HepG2 (cell line): ENCODE measurements around the gene KRT12. TPM values are rescaled to one million over a fixed set of nuclear protein-coding genes. Genes with fewer than 3 reads are reported as not detected.

Experiments
- SETDB1 ChIP-seq: sonication (generic); formaldehyde crosslinking; IDR thresholded peaks from 2 replicates; pipeline ENCODE4 v1.5.1; 2020; ENCODE audit warnings: missing genetic modification reagents, mild to moderate bottlenecking, borderline replicate concordance
- ZBTB2 ChIP-seq: sonication (generic); formaldehyde crosslinking; IDR thresholded peaks from 2 replicates; pipeline ENCODE4 v1.8.0; 2022; ENCODE audit warnings: low read depth, missing genetic modification reagents
- ZNF569 ChIP-seq: sonication (generic); formaldehyde crosslinking; IDR thresholded peaks from 2 replicates; pipeline ENCODE4 v1.5.0; 2020; ENCODE audit warnings: mild to moderate bottlenecking, missing genetic modification reagents, moderate library complexity, borderline replicate concordance
- ZNF597 ChIP-seq: sonication (generic); formaldehyde crosslinking; IDR thresholded peaks from 2 replicates; pipeline ENCODE4 v1.5.0; 2020; ENCODE audit warnings: missing genetic modification reagents
- ZNF598 ChIP-seq: sonication (generic); formaldehyde crosslinking; IDR thresholded peaks from 2 replicates; pipeline ENCODE4 v1.5.1; 2020; ENCODE audit warnings: mild to moderate bottlenecking, missing genetic modification reagents, borderline replicate concordance
- ZNF780A ChIP-seq: sonication (generic); formaldehyde crosslinking; IDR thresholded peaks from 2 replicates; pipeline ENCODE4 v1.8.0; 2022; ENCODE audit warnings: mild to moderate bottlenecking, missing genetic modification reagents, moderate library complexity
- polyA plus RNA-seq, 8 experiments: library from polyadenylated mRNA; depleted of rRNA in 3 of 8; stranded (reverse) in 7 of 8; unstranded in 1 of 8; fragments of >200 nt; fragmentation: Illumina TruSeq in 4 of 8; extraction: Trizol in 4 of 8; gene quantifications; 2 replicates each; pipeline versions ENCODE4 v1.2.1 to v1.2.3, GENCODE V29; 2011 to 2016; ENCODE audit warnings: low read depth in 4 of 8, missing spikeins in 1 of 8, mixed read lengths in 1 of 8; ENCODE audit not compliant: insufficient read depth in 1 of 8
- total RNA-seq, 5 experiments: library from RNA; depleted of rRNA; stranded (reverse); fragments of >200 nt; fragmentation: Illumina TruSeq; extraction: Trizol; gene quantifications; 2 replicates each; pipeline ENCODE4 v1.2.3, GENCODE V29; 2016; ENCODE audit warnings: low read depth in 1 of 5
- TF ChIP-seq, protein P1 (sequence below): sonication (generic); formaldehyde crosslinking; IDR thresholded peaks from 2 replicates; pipeline ENCODE4 v1.4.0; 2020; ENCODE audit warnings: missing genetic modification reagents, borderline replicate concordance
- TF ChIP-seq, protein P2 (sequence below), 2 experiments: fragments of 450-650 bp in 1 of 2; sonication (generic) in 1 of 2; formaldehyde crosslinking; IDR thresholded peaks; 2 replicates each; pipeline versions ENCODE4 v1.5.0 to v1.8.0; 2020 to 2022; ENCODE audit warnings: mild to moderate bottlenecking in 1 of 2, missing genetic modification reagents in 1 of 2
- TF ChIP-seq, protein P3 (sequence below): IDR thresholded peaks from 2 replicates; pipeline ENCODE4 v1.6.1; 2016; ENCODE audit warnings: low read depth
- TF ChIP-seq, protein P4 (sequence below): IDR thresholded peaks from 2 replicates; pipeline ENCODE4 v1.6.1; 2018; ENCODE audit warnings: missing genetic modification reagents, mild to moderate bottlenecking, missing compliant biosample characterization
- TF ChIP-seq, protein P5 (sequence below), 2 experiments: sonication (generic) in 1 of 2; formaldehyde crosslinking in 1 of 2; IDR thresholded peaks; 2 replicates each; pipeline versions ENCODE4 v1.4.0 to v1.6.1; 2018 to 2020; ENCODE audit warnings: missing genetic modification reagents in 2 of 2, borderline replicate concordance in 1 of 2, low read depth in 1 of 2, mild to moderate bottlenecking in 1 of 2, missing biosample characterization in 1 of 2
- TF ChIP-seq, protein P6 (sequence below): sonication (generic); formaldehyde crosslinking; IDR thresholded peaks from 2 replicates; pipeline ENCODE4 v1.5.0; 2020; ENCODE audit warnings: mild to moderate bottlenecking, missing genetic modification reagents, moderate library complexity

The KRT12 gene
- total and polyA plus RNA-seq, 2 of the 13 experiments (the other 11 are each of a cell fraction or from before 2014, with no cell fraction given) = 0.07 to 0.09 TPM

DNA sequence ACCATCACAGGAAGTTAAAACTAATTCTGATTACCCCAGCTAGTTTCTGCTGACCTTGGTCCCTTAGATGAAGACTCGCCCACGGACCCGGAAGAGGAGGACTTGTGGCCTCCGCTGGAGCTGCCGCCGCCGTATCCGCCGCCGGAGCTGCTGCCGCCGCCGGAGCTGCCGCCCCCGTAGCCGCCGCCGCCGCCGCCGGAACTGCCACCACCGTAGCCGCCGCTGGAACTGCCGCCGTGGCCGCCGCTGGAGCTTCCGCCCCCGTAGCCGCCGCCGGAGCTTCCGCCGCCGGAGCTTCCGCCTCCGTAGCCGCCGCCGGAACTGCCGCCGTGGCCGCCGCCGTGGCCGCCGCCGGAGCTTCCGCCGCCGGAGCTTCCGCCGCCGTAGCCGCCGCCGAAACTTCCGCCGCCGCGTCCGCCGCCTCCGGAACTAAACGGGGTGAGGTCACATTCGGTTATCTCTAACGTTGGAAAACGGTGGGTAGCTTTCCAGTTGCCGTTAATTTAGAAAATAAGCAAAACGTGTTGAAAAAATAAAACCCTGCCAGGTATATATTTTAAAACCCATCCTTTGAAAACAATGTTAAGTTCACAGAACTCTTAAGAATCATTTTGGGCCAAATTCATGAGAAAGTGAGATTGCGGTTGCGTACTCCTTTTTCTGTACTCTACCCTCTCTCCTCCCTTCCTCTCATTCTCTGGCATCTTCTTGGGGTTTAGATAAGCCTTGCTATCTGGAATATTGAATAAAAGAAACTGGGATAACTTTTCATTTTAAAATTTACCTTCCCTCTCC is 48.1 kb downstream of the KRT12 start (continued):
- TF ChIP-seq, protein P1, sequence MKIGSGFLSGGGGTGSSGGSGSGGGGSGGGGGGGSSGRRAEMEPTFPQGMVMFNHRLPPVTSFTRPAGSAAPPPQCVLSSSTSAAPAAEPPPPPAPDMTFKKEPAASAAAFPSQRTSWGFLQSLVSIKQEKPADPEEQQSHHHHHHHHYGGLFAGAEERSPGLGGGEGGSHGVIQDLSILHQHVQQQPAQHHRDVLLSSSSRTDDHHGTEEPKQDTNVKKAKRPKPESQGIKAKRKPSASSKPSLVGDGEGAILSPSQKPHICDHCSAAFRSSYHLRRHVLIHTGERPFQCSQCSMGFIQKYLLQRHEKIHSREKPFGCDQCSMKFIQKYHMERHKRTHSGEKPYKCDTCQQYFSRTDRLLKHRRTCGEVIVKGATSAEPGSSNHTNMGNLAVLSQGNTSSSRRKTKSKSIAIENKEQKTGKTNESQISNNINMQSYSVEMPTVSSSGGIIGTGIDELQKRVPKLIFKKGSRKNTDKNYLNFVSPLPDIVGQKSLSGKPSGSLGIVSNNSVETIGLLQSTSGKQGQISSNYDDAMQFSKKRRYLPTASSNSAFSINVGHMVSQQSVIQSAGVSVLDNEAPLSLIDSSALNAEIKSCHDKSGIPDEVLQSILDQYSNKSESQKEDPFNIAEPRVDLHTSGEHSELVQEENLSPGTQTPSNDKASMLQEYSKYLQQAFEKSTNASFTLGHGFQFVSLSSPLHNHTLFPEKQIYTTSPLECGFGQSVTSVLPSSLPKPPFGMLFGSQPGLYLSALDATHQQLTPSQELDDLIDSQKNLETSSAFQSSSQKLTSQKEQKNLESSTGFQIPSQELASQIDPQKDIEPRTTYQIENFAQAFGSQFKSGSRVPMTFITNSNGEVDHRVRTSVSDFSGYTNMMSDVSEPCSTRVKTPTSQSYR = no peak
- no peak for TF ChIP-seq ZNF598 (CRISPR knock-in tag)
- TF ChIP-seq, protein P2, sequence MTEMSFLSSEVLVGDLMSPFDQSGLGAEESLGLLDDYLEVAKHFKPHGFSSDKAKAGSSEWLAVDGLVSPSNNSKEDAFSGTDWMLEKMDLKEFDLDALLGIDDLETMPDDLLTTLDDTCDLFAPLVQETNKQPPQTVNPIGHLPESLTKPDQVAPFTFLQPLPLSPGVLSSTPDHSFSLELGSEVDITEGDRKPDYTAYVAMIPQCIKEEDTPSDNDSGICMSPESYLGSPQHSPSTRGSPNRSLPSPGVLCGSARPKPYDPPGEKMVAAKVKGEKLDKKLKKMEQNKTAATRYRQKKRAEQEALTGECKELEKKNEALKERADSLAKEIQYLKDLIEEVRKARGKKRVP (CRISPR knock-in tag; IDR thresholded peaks at IDR 0.05) = no peak
- no peak for TF ChIP-seq ZNF569 (CRISPR knock-in tag)
- no peak for TF ChIP-seq SETDB1 (CRISPR knock-in tag)
- TF ChIP-seq ZBTB2 (CRISPR knock-in tag) = peak; percentile 99
- TF ChIP-seq ZNF597 = no peak
- TF ChIP-seq, protein P3, sequence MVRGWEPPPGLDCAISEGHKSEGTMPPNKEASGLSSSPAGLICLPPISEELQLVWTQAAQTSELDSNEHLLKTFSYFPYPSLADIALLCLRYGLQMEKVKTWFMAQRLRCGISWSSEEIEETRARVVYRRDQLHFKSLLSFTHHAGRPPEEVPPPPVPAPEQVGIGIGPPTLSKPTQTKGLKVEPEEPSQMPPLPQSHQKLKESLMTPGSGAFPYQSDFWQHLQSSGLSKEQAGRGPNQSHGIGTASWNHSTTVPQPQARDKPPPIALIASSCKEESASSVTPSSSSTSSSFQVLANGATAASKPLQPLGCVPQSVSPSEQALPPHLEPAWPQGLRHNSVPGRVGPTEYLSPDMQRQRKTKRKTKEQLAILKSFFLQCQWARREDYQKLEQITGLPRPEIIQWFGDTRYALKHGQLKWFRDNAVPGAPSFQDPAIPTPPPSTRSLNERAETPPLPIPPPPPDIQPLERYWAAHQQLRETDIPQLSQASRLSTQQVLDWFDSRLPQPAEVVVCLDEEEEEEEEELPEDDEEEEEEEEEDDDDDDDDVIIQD (CRISPR knock-in tag) = no peak
- TF ChIP-seq, protein P4, sequence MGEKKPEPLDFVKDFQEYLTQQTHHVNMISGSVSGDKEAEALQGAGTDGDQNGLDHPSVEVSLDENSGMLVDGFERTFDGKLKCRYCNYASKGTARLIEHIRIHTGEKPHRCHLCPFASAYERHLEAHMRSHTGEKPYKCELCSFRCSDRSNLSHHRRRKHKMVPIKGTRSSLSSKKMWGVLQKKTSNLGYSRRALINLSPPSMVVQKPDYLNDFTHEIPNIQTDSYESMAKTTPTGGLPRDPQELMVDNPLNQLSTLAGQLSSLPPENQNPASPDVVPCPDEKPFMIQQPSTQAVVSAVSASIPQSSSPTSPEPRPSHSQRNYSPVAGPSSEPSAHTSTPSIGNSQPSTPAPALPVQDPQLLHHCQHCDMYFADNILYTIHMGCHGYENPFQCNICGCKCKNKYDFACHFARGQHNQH (CRISPR knock-in tag) = no peak; the same call in 1 of the 2 replicates
- TF ChIP-seq, protein P5, sequence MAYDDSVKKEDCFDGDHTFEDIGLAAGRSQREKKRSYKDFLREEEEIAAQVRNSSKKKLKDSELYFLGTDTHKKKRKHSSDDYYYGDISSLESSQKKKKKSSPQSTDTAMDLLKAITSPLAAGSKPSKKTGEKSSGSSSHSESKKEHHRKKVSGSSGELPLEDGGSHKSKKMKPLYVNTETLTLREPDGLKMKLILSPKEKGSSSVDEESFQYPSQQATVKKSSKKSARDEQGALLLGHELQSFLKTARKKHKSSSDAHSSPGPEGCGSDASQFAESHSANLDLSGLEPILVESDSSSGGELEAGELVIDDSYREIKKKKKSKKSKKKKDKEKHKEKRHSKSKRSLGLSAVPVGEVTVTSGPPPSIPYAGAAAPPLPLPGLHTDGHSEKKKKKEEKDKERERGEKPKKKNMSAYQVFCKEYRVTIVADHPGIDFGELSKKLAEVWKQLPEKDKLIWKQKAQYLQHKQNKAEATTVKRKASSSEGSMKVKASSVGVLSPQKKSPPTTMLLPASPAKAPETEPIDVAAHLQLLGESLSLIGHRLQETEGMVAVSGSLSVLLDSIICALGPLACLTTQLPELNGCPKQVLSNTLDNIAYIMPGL (CRISPR knock-in tag; IDR thresholded peaks at IDR 0.05; ENCODE audit: borderline replicate concordance in 1 of 2, low read depth in 1 of 2) = no peak
- TF ChIP-seq, protein P6, sequence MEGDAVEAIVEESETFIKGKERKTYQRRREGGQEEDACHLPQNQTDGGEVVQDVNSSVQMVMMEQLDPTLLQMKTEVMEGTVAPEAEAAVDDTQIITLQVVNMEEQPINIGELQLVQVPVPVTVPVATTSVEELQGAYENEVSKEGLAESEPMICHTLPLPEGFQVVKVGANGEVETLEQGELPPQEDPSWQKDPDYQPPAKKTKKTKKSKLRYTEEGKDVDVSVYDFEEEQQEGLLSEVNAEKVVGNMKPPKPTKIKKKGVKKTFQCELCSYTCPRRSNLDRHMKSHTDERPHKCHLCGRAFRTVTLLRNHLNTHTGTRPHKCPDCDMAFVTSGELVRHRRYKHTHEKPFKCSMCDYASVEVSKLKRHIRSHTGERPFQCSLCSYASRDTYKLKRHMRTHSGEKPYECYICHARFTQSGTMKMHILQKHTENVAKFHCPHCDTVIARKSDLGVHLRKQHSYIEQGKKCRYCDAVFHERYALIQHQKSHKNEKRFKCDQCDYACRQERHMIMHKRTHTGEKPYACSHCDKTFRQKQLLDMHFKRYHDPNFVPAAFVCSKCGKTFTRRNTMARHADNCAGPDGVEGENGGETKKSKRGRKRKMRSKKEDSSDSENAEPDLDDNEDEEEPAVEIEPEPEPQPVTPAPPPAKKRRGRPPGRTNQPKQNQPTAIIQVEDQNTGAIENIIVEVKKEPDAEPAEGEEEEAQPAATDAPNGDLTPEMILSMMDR (CRISPR knock-in tag) = no peak
- TF ChIP-seq ZNF780A (CRISPR knock-in tag) = no peak
